Body of pancreas (tissue), 2 donors: ENCODE data around the gene RDH12. TPM values are rescaled to one million over a fixed set of nuclear protein-coding genes. Genes with fewer than 3 reads are reported as not detected.

Experiments
- small RNA-seq: library from RNA; depleted of rRNA; stranded (forward); fragments of <200 nt; gene quantifications from one replicate; pipeline ENCODE3, GENCODE V24; 2016
- total RNA-seq, 2 donors: library from RNA; depleted of rRNA; stranded (reverse); fragments of >200 nt; gene quantifications; one replicate each; pipeline ENCODE4 v1.1.0, GENCODE V29; 2016

RDH12 gene
- total RNA-seq, 2 donors from 2014 or later = 2.0 to 3.6 TPM

Small RNAs within 50 kb of the gene (small RNA-seq; reads per million reads assigned to genes)
- gene AL049779.3 (not detected), gene RN7SL369P (not detected), gene RNA5SP386 (0.42 reads per million)

Other genes with a start within 250 kb of the RDH12 start
- gene TMEM229B, start 213.2 kb upstream of the RDH12 start, total RNA-seq = 1 to 10 TPM; 2.0 to 4.4 TPM
- 10 to 100 TPM; 32.7 to 54.7 TPM for gene PLEKHH1, start 168.6 kb upstream of the RDH12 start, total RNA-seq
- gene PIGH, start 101.6 kb upstream of the RDH12 start, total RNA-seq = 10 to 100 TPM; 14.2 to 30.1 TPM
- gene ARG2, start 82.0 kb upstream of the RDH12 start, total RNA-seq = 1 to 10 TPM; 3.6 to 4.6 TPM
- 10 to 100 TPM; 24.4 to 41.2 TPM for gene VTI1B, start 27.3 kb upstream of the RDH12 start, total RNA-seq
- gene RDH11, start 6.1 kb upstream of the RDH12 start, total RNA-seq = 10 to 100 TPM; 19.4 to 26.2 TPM
- 10 to 100 TPM; 11.7 to 31.0 TPM for gene ZFYVE26, start 114.7 kb downstream of the RDH12 start, total RNA-seq
- gene RAD51B, start 117.9 kb downstream of the RDH12 start, total RNA-seq = 10 to 100 TPM; 12.2 to 29.6 TPM